Gastrocnemius medialis (tissue), 4 donors: ENCODE data around the gene ZNF662.

Source experiments
- CTCF ChIP-seq, 5 experiments: fragments of 450-650 bp in 3 of 5; fragments of 200-600 bp in 2 of 5; sonication (generic) in 2 of 5; IDR thresholded peaks in 4 of 5; conservative IDR thresholded peaks in 1 of 5; 1 replicate in 4 of 5; 2 replicates in 1 of 5; pipeline ENCODE4 v1.5.1; 2016 to 2019; ENCODE audit warnings: antibody characterized with exemption in 5 of 5, mild to moderate bottlenecking in 3 of 5, moderate library complexity in 3 of 5
- POLR2A ChIP-seq, 2 donors: fragments of 450-650 bp; IDR thresholded peaks; one replicate each; pipeline ENCODE4 v1.6.1; 2017; ENCODE audit warnings: antibody characterized with exemption in 2 of 2, mild to moderate bottlenecking in 2 of 2, moderate library complexity in 2 of 2

- TF ChIP-seq CTCF (IDR thresholded peaks at IDR 0.05 in 4 of 5, conservative IDR thresholded peaks at IDR 0.05 in 1 of 5) (no peak), POLR2A (IDR thresholded peaks at IDR 0.05) (no peak)
Measured at GRCh38 chr3:42960282-42960681, 54.3 kb downstream of the ZNF662 start.
